HL-60 (cell line): ENCODE results near the gene GPBP1.

Source experiments
- DNase-seq, 2 experiments: peaks; one replicate each; pipeline ENCODE4 v3.0.0-alpha.2; 2010 to 2020; ENCODE audit warnings: low read depth in 1 of 2, low spot score in 1 of 2
- H3K27ac ChIP-seq: fragments of 250-450 bp; sonication (Bioruptor Pico); replicated peaks from 2 replicates; pipeline ENCODE4 v1.5.1; 2020; ENCODE audit warnings: mild to moderate bottlenecking, moderate library complexity
- H3K27me3 ChIP-seq: fragments of 250-450 bp; sonication (Bioruptor Pico); 2 replicates; pipeline ENCODE4 v1.5.1; 2021; ENCODE audit warnings: mild to moderate bottlenecking, moderate library complexity; ENCODE audit not compliant: insufficient read depth, poor library complexity, severe bottlenecking
- H3K4me3 ChIP-seq: replicated peaks from 2 replicates; pipeline ENCODE4 v1.5.1; 2011; ENCODE audit warnings: mild to moderate bottlenecking, control low read depth, low read length; ENCODE audit not compliant: insufficient read depth
- CTCF ChIP-seq: IDR thresholded peaks from one replicate; pipeline ENCODE4 v1.5.1; 2011; ENCODE audit warnings: low read length, control low read depth, inconsistent platforms; ENCODE audit not compliant: insufficient read depth
- GABPA ChIP-seq: IDR thresholded peaks from 2 replicates; pipeline ENCODE4 v1.6.1; 2012; ENCODE audit warnings: low read depth
- POLR2AphosphoS5 ChIP-seq: IDR thresholded peaks from 2 replicates; pipeline ENCODE4 v1.6.1; 2012; ENCODE audit warnings: low read depth
- REST ChIP-seq: IDR thresholded peaks from 2 replicates; pipeline ENCODE4 v1.6.1; 2012; ENCODE audit warnings: low read depth; ENCODE audit not compliant: insufficient replicate concordance
- SPI1 ChIP-seq: IDR thresholded peaks from 2 replicates; pipeline ENCODE4 v1.6.1; 2012; ENCODE audit warnings: low read depth, mild to moderate bottlenecking, borderline replicate concordance

Gene GPBP1

GRCh38 chr5:57232293-57233033, 58.6 kb downstream of the GPBP1 start:
- DNase-seq: no peak
- TF ChIP-seq SPI1: no peak
- TF ChIP-seq CTCF: no peak
- TF ChIP-seq REST: no peak
- TF ChIP-seq GABPA: no peak
- TF ChIP-seq POLR2AphosphoS5: no peak
- Histone ChIP-seq H3K27ac (no peak overlapping the region), H3K4me3 (no peak overlapping the region), H3K27me3 (no peaks in the 10 kb centered on the region)

- Histone ChIP-seq H3K4me3 (no peak overlapping the region), H3K27ac (no peak overlapping the region), H3K27me3 (no peaks in the 10 kb centered on the region)
- no peak for DNase-seq
- no peak for TF ChIP-seq POLR2AphosphoS5
- no peak for TF ChIP-seq CTCF
- no peak for TF ChIP-seq SPI1
- TF ChIP-seq REST: no peak
- TF ChIP-seq GABPA: no peak
Observed at GRCh38 chr5:57243286-57244137, 69.7 kb downstream of the GPBP1 start.

- DNase-seq: no peak
- no peaks in the 10 kb centered on the region for H3K27me3 ChIP-seq
- TF ChIP-seq CTCF (no peak), SPI1 (no peak), GABPA (no peak), REST (no peak), POLR2AphosphoS5 (no peak)
- no peak overlapping the region for H3K4me3 ChIP-seq
- H3K27ac ChIP-seq: no peak overlapping the region
Observed at GRCh38 chr5:57244331-57244730, 70.5 kb downstream of the GPBP1 start.
